GM19395 (cell line): ENCODE results near the gene EPB41L4A.
"Not testable (repeated sequence)": the region's sequence is repeated elsewhere in the genome, so short reads cannot be mapped to it uniquely, and the experiment has no call there.

Source experiments
- ATAC-seq: cut with Tn5 transposase; IDR thresholded peaks from one replicate; pipeline ENCODE4 v1.9.1; 2021; ENCODE audit warnings: mild to moderate bottlenecking, moderate library complexity; ENCODE audit not compliant: unreplicated experiment

Gene EPB41L4A

DNA sequence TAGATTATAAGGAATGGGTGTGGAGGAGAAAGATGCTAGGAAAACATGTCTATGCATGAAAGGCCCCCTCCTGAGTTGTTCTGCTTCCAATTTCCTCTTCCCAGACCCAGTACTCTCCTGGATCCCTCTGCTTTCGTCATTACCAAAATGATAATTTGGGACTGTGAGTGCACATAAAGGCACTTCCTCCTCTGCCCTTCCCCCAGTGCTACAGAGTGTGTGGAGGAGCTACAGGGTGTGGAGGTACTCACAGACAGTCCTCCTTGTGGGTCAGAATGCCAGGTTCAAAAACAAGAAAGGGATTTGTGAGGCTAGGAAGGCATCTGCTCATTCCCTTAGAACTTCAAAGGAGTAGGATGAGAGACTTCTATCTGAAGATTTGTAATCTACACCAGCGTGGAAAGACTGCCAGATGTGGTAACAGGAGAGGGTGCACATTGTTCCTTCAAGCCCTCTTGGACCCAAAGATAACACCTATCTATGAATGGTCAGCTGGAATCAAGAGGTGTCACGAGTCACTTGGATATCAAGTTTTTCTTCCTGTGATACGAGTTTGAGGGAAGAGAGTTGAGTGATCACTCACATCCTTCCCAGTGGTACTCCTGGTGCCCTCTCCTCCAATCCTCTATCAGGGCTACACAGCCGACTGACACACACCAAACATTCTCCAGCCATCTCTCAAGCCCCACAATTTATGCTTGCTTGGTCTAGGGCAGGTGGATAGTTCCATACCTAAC, 201.1 kb downstream of the EPB41L4A start:
- ATAC-seq: no peak

DNA sequence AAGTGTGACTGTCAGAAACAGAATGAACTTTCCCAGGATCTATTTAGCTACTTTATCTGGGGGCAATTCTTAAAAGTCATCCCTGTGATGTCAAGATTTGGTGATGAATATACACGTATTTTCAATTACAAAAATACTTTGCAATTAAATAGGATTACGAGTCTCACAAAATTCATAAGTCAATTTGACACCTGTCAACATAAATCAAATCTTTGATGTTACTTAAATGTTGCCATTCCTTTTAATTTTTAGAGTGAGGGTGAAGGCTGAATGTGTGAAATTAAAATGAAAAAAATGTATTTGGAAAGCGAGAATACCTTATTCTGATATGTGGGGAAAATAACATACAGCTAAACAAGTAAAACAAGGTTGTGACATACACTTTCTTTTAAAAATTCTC, 202.9 kb downstream of the EPB41L4A start:
- no peak for ATAC-seq

DNA sequence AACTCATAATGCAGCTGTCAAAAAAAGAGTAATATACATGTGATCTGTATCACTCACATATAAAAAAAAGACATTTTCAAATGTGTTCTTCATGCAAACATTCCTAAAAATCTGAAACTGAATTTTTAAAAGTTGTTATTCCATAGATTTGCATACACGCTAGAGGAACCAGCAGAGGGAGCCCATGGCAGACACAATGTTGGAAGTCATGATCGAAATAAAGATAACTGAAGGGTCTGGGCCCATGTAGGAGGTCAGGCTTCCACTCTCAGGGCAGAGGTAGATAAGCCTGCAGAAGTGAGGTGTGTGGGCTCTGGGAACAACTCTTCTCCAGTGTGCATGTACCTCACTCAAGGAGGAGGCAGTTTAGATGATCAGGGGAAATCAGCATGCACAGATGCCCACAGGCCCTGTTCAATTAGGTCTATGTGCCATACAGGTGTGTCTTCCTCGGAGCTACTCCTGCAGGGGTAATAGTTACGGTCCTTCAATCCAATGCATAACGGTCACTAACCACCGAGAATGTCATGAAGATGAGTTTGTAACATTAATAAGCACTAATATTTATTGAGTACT, 208.6 kb downstream of the EPB41L4A start:
- ATAC-seq: peak; percentile 54

DNA sequence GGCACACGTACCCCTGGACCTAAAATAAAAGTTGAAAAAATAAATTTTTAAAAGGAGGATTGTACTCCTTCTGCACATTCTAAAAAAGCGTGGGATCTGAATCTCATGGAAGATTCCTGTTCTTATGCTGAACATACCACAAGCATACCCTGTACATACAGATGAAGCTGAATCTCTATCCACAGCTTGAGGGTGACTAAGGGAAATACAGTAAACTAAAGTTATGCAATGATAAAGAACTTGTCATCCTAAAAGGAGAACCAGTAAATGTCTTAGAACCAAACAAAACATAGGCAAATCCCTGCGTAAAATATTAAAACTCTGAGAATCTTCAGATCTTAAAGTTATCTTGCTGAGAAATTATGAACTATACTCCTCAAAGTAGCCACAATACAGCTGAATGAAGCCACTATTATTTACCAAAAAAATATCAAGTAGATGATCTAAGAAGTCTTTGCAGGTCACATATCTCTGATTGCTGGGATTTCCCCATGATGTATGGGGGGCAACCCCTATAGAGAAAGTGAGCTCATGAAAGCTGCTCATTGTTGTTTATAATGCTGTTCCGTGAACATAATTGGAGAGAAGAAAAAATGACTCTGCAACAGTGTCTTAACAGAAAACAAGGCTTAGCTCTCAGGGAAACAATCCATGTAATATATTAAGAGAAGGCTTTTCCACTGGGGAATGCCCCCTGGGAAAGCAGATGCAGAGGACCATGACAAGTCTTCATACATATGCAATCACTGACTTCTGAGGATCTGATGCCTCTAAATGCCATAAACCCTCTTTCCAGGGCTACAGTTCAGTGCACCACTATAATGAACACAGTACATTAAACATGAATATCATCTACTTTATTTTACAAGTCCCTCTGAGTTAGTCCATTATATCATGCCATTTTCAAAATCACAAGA, 210.1 kb downstream of the EPB41L4A start:
- ATAC-seq: no peak

DNA sequence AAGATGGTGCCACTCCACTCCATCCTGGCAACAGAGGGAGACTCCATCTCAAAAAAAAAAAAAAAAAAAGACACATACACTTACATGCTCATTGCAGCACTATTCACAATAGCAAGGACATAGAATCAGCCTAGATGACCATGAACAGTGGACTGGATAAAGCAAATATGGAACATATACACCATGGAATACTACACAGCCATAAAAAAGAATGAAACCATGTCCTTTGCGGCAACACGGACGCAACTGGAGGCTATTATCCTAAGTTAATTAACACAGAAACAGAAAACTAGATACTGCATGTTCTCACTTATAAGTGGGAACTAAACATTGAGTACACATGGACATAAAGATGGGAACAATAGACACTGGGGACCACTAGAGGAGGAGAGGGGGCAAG, 210.9 kb downstream of the EPB41L4A start:
- ATAC-seq: not testable (repeated sequence)

DNA sequence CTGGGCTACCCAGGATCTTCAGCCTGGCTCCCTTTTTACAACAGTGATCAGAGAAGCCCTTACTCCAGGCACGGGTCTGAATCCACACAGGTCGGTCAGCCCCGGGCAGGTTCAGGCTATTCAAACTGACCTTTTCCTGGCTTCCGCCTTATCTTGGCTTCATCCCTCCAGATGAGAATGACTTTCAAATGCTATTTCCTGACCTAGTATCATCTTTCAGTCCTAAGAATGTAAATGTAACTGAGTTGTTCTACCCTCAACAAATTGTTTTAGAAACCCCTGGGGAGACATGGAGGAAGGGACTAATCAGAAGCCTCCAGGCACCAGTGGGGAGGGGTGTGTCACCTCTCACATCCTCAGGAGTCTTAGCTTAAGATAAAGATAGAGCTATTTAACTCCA, 213.2 kb downstream of the EPB41L4A start:
- ATAC-seq: no peak

DNA sequence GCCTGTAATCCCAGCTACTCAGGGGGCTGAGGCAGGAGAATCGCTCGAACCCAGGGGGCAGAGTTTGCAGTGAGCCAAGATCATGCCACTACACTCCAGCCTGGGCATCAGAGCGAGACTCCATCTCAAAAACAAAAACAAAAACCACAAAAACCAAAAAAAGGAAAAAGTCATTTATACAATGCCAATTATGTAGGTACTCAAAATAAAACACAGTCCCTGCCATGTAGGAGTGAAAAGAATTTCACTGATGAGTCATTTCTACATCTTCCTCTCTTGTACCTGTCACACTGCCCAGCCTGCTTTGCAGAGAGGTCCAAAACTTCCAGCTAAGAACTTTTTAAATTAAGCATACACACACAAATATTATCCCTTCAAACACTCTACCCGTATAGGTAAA, 215.8 kb downstream of the EPB41L4A start:
- no peak for ATAC-seq

DNA sequence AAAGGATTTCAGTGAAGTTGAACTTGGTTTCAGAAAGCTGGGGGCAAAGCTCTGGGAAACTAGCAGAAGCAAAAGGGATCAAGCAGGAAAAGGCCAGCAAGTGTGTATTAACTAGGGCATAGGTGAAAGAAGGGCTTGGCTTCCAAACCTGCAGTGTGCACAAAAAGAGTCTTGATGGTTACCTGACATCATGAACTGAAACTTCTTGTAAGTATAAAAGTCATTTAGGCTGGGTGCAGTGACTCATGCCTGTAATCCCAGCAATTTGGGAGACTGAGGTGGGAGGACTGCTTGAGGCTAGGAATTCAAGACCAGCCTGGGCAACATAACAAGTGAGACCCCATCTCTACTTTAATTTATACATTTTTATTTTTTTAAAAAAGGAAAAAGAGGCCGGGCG, 216.4 kb downstream of the EPB41L4A start:
- no peak for ATAC-seq

DNA sequence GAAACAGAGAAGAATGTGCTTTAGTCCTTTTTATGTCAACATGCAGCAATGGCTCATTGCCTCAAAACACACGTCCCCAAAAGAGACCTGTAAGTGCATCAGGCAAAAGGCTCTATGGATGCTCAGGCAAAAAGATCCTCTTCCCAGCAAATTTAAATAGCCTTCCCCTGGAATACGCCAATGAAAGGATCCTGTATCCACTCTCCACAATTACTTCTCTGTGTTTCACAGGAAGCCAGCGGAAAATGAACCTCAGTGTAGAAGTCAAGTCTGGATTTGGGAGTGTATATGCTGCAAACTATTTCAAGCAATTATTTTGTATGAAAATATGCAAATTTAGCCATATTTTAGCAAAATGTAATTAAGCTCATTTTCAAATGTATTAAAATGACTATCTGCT, 217.9 kb downstream of the EPB41L4A start:
- ATAC-seq: no peak

DNA sequence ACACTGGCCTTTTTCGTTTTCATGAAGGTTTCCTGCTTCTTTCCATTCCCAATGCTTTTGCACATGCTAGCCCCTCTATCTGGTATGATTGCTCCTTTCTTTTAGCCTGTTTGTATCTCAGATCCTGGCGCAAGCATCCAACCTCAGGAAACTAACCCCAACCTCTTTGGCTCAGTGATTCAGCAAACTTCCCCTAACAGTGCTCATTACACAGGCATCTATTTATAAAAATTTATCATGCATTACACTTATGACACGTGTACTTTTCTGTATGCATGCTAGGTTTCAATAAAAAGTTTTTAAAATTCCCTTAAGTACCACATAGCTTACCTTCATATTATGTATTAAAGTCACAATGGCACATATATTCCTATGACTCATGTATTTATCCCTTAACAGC, 218.9 kb downstream of the EPB41L4A start:
- ATAC-seq: no peak

DNA sequence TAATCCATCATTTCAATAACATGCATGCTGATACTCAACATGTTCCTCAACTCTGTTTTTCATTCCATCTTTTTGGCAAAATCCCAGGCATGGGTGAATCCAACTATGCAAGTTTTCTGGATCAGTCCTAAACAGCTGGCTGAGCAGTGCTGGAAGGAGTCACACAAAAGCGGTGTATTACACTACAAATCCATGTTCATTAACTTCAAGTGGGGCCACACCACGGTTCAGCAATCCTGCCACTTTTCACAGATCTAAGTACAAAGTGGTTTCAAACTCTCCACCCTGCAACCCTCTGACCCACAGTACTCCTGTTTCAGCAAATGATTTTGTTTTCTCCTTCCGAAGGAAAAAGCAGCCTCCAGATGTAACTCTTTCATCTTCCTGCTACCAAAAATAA, 222.5 kb downstream of the EPB41L4A start:
- ATAC-seq: no peak

DNA sequence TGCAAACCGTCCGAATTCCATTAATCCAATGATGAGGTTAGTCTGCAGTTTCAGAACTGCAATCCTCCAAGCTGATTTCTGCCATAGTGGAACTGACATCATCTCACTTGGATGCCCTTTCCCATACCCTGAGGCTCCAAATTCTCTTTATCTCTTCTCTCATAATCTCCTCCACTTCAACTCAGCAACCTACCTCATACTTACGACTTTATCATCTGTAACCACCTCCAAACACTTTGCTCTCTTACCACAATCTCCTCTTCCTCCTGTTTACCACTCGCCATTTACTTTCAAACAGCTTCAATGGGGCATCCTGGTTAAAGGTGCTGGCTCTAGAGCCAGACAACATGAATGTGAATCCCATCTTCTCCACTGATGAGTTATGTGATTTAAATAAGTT, 223.2 kb downstream of the EPB41L4A start:
- ATAC-seq: no peak

DNA sequence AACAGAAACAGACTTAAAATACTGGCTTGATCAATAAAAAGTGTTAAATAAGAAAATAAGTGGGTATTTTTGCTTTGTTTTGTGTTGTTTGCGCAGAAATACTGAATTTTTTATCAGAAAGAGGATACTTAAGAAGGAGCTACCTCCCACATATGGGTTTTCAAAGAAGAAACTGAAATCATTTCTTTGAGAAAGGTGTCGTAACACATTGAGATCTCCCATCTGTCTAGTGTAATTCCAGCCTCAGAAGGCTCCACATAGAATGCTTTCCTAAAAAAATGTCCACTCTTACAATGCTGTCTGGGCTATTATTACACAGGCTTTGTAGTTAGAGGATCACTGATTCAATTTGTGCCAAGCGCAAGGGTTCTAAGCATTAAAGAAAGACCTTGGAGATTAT, 226.2 kb downstream of the EPB41L4A start:
- ATAC-seq: no peak

DNA sequence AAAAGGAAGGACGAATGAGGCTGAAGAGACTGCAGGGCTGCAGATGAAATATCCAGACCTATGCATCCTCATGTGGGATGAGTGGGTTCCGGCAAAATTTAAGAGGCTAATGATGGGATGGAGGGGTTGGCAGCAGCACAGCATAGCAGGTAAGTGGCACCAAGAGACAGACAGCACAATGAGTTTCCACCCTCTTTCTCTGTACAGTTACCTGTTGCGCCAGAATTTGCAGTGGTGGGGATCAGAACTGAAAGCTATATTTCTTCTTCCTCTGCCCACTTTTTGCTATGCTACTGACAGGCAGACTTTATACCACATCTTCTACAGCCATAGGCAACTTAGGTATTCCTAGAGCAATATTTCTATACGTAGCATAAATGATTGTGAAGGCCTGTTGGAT, 227.0 kb downstream of the EPB41L4A start:
- no peak for ATAC-seq

DNA sequence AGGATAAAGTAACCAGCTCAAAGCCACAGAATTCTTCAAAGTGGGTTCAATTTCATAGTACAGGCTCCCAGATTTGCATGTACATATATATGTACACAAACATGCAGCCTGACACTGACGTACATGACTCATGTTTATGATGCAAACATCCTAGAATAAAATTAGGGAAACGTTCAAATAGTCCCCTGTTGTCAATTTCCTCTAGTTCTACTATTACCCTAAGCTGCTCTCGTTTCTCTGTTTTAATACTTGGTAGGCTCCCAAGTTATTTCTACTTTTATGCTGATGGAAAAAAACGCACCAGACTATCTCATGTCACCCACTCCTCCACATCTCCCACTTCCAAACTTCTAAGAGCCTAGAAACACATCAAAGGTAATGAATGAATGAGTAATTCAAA, 229.7 kb downstream of the EPB41L4A start:
- ATAC-seq: no peak

DNA sequence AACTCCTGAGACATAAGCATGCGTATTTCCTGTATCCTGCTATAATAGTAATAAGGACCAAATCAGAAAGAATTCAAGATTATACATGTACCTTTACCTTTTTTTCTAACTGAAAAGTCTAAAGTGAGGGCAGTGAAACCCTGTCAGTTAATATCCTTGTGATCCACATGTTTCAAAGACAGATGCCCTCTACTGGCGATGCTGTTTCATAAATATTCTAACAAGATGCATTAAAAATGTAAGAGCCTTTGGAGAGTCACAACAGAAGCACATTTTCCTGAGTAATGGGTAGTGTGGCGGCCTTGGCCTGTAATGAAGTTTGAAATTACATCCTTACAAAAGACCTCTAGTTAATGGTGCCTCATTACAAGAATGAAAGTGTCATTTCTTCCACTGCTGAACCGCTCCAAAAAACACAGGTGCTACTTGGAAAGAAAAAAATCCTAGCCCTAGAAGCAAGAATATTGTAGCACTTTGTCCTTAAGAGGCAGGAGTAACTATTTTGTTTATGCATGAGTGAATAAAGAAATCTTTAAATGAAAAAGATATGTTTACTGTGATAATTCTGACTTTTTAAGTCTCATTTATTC, 232.6 kb downstream of the EPB41L4A start:
- no peak for ATAC-seq

DNA sequence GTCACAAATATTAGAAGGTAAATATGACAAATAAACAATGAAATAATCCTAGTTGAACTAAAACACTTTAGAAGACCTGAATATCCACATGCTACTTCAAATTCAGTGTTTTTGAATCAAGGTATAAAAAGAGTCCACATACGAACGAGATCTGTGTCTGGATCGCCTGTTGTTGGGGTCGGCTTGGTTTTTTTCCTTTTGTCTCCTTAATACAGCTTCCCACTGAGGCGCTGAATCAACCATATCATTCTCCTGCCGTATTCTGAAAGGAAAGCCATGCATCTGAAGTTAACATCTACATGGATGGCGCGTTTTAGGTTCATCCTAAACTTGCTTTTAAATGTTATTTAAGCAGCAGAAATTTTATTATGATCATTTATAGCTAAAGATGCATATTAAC, 235.2 kb downstream of the EPB41L4A start:
- no peak for ATAC-seq

DNA sequence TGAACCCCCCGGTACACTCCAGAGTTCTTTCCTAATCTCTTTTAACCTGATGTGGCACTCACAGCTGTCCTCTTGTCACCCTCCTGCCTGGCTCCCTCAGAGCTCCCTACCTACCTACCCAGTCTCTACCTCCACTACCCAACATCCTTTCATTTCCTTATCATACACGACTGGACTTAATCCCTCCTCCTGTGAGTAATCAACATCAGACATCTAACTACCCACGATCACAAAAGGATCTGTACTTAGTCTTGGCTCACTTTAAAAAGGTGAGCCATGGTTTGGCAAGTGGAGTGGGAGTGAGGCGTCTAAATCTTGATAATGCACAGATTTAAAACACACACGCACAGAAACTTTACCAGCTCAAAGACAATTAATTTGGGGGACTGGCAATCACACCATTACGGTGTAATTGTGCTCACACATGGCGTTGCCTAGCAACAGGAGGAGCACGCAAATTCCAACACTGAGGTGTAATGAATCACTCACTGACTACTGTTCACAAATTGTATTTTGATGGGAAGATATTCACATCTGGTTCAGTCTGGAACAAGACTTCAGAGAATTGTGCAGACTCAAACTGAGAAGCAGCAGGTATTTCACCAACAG, 235.9 kb downstream of the EPB41L4A start:
- no peak for ATAC-seq

DNA sequence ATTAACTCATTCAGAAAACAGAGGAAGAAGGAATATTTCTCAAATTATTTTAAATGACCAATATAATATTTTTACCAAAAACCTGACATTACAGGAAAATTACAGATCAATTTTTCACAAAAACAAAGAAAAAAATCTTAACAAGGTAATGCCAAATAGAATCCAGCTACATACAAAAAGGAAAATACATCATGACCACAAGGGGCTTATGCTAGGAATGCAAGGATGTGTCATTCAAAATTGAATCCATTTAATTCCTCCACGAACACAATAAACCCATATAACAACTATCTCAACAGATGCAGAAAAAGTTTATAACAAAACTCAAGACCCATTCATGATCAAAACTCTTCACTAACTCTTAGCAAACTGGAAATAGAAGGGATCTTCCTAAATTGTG, 239.8 kb downstream of the EPB41L4A start:
- no peak for ATAC-seq

DNA sequence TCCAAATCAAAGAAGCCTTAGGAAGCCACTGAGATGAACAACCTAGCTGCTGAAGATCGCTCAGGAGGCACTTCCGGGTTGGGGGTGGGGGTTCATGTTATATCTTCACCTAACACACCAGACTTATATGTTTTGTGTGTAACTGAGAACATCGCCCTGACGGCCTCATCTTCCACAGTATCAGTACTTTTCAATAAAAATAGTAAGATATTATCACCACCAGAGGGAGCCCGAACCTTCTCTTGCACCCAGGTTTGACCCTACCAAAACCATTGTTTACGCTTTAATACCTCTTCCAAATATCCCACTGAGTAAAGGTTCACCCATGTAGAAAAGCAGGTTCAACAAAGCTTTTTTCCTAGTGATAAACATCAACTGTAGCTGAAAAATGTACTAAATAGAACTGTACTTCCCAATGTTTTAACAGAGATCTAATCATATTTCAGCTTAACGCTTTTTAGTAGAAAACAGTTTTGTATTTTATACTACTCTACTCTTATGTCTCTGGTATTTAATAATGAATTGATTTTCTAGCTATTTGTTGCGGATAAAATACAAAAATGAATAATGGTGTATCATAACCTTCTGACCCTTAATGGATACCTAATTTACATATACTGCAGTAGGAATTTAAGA, 244.0 kb downstream of the EPB41L4A start:
- peak; percentile 93 for ATAC-seq
